ENCODE measurements around the gene CALD1. TPM values are rescaled to one million over a fixed set of nuclear protein-coding genes. Genes with fewer than 3 reads are reported as not detected.

CALD1 gene
- total RNA-seq, 1 donor from 2014 or later: 352 TPM

DNA sequence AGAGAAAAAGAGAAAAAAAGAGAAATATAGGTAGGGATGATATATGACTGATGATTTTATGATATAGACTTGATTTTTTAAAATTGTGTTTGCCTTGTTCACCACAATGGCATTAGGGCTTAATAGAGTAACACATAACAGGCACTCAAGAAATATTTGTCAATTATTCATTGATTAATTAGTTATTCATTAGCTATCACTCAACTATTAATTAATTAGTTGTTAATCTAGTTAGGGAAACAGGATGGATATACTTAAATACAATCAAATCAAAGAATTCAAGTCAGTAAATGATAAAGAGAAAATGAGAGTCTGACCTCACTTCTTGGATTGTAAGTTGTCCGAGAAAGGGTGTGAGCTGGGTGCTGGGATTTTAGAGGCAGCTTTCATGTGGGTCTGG, 15.1 kb upstream of the CALD1 start:
- H3K36me3 ChIP-seq: no peaks in the 10 kb centered on the region
- no peaks in the 10 kb centered on the region for H3K9me3 ChIP-seq
- H3K4me1 ChIP-seq: peaks cover 9 to 38% of the 10 kb centered on the region in 2 donors
- DNase-seq (ENCODE audit: low spot score in 2 of 2): no peak
- TF ChIP-seq, protein P1, sequence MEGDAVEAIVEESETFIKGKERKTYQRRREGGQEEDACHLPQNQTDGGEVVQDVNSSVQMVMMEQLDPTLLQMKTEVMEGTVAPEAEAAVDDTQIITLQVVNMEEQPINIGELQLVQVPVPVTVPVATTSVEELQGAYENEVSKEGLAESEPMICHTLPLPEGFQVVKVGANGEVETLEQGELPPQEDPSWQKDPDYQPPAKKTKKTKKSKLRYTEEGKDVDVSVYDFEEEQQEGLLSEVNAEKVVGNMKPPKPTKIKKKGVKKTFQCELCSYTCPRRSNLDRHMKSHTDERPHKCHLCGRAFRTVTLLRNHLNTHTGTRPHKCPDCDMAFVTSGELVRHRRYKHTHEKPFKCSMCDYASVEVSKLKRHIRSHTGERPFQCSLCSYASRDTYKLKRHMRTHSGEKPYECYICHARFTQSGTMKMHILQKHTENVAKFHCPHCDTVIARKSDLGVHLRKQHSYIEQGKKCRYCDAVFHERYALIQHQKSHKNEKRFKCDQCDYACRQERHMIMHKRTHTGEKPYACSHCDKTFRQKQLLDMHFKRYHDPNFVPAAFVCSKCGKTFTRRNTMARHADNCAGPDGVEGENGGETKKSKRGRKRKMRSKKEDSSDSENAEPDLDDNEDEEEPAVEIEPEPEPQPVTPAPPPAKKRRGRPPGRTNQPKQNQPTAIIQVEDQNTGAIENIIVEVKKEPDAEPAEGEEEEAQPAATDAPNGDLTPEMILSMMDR (IDR thresholded peaks at IDR 0.05): no peak
- H3K4me3 ChIP-seq: no peak overlapping the region
- intact Hi-C loops (cut with DNase I): no loop called here
- H3K27ac ChIP-seq: peak overlapping the region; percentile 66 to 75
- H3K27me3 ChIP-seq: no peaks in the 10 kb centered on the region

DNA sequence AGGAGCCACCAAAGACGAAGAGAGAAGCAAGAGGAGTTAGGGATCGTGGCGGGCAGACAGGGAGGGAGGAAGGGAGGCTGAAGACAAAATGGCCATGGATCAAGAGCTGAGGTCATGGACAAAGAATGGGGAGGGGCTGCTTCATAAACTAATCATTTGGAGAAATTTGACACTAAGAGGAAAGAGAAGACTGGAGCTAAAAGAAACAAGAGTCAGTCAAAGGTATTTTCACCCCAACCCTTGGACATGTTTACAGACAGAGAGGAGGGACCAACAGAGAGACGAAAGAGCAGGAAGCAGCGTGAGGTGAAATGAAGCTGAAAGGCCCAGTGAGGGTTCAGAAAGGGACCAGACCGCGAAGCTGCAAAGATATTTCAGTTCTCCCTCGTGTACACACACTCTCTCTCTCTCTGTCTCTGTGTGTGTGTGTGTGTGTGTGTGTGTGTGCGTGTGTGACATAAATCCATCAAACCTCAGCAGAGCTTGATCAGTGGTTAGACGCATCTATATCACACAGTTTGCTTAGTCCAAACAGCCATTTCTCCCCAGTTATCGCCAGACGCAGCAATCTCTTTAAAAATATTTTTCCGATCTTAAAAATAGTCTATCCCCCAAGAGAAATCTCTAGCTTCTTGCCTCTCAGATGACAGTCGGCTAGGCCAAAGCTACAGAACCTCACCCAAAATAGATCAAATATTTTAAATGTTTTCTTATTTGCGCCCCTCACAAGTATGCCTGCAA, 12.5 kb upstream of the CALD1 start:
- Histone ChIP-seq H3K9me3 (no peaks in the 10 kb centered on the region), H3K4me3 (peak overlapping the region in 1 of 2 donors; percentile 23), H3K27ac (peak overlapping the region; percentile 87 to 92), H3K4me1 (peaks cover 9 to 30% of the 10 kb centered on the region in 2 donors), H3K27me3 (no peaks in the 10 kb centered on the region), H3K36me3 (no peaks in the 10 kb centered on the region)
- no peak for DNase-seq (ENCODE audit: low spot score in 2 of 2)
- TF ChIP-seq, protein P1 (IDR thresholded peaks at IDR 0.05): no peak
- intact Hi-C loops (cut with DNase I): no loop called here

DNA sequence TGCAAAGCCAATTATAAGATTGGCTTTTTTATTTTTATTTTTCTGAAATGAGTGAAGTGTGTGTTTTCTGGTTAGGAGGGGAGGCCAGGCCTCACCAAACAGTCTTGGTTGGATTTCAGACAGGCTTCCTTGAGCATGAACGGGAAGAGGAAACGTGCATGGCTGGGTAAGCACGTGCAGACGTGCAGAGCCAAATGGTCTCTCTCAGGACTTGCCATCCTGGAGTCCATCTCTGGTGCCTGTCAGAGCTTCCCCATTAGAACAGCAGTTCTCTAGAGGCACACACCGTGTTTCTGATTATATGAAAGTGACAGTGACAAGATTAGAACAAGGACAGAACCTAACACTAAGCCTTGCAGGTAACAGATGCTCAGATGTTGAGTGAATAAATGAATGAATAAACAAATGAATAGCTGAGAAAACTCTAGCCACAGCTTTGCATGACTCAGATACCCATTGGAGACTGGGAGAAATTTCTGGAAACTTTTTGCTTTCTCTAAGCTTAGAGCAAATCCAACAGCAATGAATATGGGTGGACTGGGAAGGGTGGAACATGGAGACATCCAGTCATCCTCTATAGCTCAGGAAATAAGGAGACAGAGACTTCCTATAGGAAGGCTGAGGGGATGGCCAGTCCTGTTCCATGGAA, 11.8 kb upstream of the CALD1 start:
- H3K27me3 ChIP-seq: no peaks in the 10 kb centered on the region
- intact Hi-C loops (cut with DNase I): no loop called here
- no peaks in the 10 kb centered on the region for H3K9me3 ChIP-seq
- H3K27ac ChIP-seq: peak overlapping the region; percentile 87 to 92
- no peak overlapping the region for H3K4me3 ChIP-seq
- TF ChIP-seq, protein P1 (IDR thresholded peaks at IDR 0.05): no peak
- DNase-seq (ENCODE audit: low spot score in 2 of 2): no peak
- H3K36me3 ChIP-seq: no peaks in the 10 kb centered on the region
- H3K4me1 ChIP-seq: peaks cover 9 to 24% of the 10 kb centered on the region in 2 donors

DNA sequence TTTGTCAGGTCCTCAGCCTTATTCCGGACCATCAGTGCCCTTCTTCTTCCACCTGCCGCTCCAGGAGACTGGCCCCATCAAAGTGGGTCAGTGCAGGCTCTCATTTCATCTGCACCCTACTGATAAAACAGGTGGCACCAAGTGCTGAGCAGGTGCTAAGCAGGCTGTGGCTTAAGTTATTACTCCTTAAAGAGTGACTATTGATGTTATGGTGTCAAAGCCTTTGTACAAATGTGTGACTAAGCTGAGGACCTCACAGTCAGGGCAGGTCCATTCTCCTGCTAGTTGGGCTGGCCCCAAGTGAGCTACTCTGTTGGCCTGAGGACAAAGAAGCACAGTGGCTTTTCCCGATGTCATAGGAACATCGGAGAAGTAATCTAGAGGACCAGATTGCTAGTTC, 11.2 kb upstream of the CALD1 start:
- no peaks in the 10 kb centered on the region for H3K27me3 ChIP-seq
- intact Hi-C loops (cut with DNase I): no loop called here
- H3K4me1 ChIP-seq: peaks cover 9 to 25% of the 10 kb centered on the region in 2 donors
- TF ChIP-seq, protein P1 (IDR thresholded peaks at IDR 0.05): no peak
- no peak for DNase-seq (ENCODE audit: low spot score in 2 of 2)
- H3K36me3 ChIP-seq: no peaks in the 10 kb centered on the region
- H3K4me3 ChIP-seq: no peak overlapping the region
- no peaks in the 10 kb centered on the region for H3K9me3 ChIP-seq
- peak overlapping the region; percentile 87 to 92 for H3K27ac ChIP-seq

DNA sequence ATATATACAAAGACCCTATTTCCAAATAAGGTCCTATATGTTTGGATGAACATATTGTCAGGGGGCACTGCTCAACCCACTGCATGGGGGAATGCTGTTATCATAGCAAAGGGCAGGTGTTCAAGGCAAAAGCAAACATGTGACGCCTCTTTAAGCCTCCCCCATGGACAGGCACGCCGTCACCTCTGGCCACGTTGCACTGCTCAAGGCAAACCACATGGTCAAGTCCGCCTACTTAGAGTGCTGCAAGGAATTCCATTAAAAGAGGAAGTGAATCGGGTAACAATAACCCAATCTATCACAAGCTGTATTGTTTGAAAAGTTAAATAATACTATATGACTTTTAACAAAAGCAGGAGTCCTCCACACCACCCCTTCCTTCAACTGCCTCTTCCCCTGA, 8.8 kb upstream of the CALD1 start:
- TF ChIP-seq, protein P1 (IDR thresholded peaks at IDR 0.05): no peak
- H3K4me1 ChIP-seq: peaks cover 9 to 23% of the 10 kb centered on the region in 2 donors
- DNase-seq (ENCODE audit: low spot score in 2 of 2): no peak
- H3K9me3 ChIP-seq: no peaks in the 10 kb centered on the region
- intact Hi-C loops (cut with DNase I): no loop called here
- no peaks in the 10 kb centered on the region for H3K27me3 ChIP-seq
- peak overlapping the region in 1 of 2 donors; percentile 62 for H3K27ac ChIP-seq
- no peak overlapping the region for H3K4me3 ChIP-seq
- no peaks in the 10 kb centered on the region for H3K36me3 ChIP-seq
